Erythroblast (primary cell): ENCODE data around the gene DHX40.

Experiments used
- DNase-seq, 2 experiments: peaks; one replicate each; lab custom pipeline; 2025; lab: John Stamatoyannopoulos, UW
- GATA1 ChIP-seq: IDR thresholded peaks from 2 replicates; pipeline ENCODE4 v1.6.1; 2011; ENCODE audit warnings: low read depth, mild to moderate bottlenecking, control low read depth, low read length, moderate library complexity
- POLR2A ChIP-seq: IDR thresholded peaks from 2 replicates; pipeline ENCODE4 v1.6.1; 2011; ENCODE audit warnings: mild to moderate bottlenecking, low read length

Gene DHX40

DNA sequence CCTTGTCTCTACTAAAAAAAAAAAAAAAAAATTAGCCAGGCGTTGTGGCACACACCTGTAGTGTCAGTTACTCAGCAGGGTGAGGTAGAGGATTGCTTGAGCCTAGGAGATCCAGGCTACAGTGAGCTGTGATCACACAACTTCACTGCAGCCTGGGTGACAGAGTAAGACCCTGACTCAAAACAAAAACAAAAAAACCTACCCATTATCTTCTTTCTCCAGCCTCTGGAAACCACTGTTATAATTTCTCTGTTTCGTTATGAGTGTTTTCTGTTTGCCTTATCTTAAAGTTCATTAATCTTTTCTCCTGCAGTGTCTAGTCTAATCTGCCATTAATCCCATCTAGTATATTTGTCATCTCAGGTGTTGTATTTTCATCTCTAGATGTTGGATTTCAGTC is 35.7 kb downstream of the DHX40 start:
- TF ChIP-seq POLR2A (no peak), GATA1 (no peak)
- DNase-seq = no peak

GRCh38 chr17:59607061-59607460 is 41.7 kb downstream of the DHX40 start:
- no peak for TF ChIP-seq POLR2A
- TF ChIP-seq GATA1 = no peak
- no peak for DNase-seq

DNA sequence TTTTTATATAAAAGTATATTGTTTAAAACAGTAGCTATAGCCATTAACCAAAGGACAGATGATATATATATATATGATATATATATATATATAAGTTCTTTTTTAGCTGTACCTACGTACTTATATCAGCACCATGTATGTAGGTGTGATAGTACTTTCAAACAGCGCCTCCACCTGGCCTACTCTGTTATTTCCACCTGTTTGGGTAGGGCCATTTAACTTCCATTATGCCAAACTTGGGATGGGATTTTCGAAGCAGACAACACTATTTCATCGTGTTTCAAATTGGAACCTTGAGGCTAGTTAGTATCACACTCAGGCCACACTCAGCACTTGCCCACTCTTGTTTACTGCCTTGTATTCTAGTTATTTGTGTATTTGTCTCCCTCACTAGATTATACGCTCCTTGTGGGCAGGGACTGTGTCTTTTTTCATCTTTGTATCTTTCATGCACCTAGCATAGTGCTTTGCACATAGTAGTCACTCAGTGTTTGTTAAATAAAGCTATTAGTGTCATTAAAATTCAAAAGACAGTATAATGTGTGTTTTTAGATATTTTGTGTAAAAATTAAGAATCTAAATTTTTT is 42.5 kb downstream of the DHX40 start:
- peak; percentile 64 to 74 for DNase-seq
- no peak for TF ChIP-seq GATA1
- no peak for TF ChIP-seq POLR2A

- no peak for DNase-seq
- TF ChIP-seq GATA1 (no peak), POLR2A (no peak)
Measured at GRCh38 chr17:59611503-59611902, 46.1 kb downstream of the DHX40 start.

- peak; percentile 63 for TF ChIP-seq POLR2A
- TF ChIP-seq GATA1 = no peak
- peak; percentile 72 to 79 for DNase-seq
Measured at GRCh38 chr17:59616253-59616920, 51.0 kb downstream of the DHX40 start.

- peak in 1 of 2 experiments; percentile 67 for DNase-seq
- TF ChIP-seq GATA1 (no peak), POLR2A (no peak)
Measured at GRCh38 chr17:59617156-59617732, 51.8 kb downstream of the DHX40 start.

DNA sequence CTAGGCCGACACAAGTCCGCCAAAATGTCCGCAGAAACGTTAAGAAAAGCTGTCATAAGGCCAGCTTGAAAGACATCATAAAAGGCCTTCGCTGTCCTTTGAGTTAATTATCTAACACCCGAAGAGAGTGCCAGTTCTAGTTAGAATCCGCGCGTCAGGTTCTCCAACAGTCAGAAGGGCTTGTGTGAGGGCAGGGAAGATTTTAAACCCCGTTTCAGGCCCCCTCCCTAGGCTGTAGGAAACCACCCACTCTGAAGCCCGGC is 53.6 kb downstream of the DHX40 start:
- DNase-seq = no peak

GRCh38 chr17:59619298-59620063 is 54.1 kb downstream of the DHX40 start, which contains the start of gene CLTC:
Gene CLTC (plus strand): TSS chr17:59619895. CDS start chr17:59620132, 237 bp downstream.
- peak; percentile 99 for TF ChIP-seq POLR2A
- no peak for TF ChIP-seq GATA1
- peak; percentile 99 to 100 for DNase-seq

More for the DNA sequence above, 53.6 kb downstream of the DHX40 start:
- TF ChIP-seq POLR2A (no peak), GATA1 (no peak)

- no peak for DNase-seq
- TF ChIP-seq GATA1 (no peak), POLR2A (no peak)
Measured at GRCh38 chr17:59620064-59620359, 54.6 kb downstream of the DHX40 start.

GRCh38 chr17:59620518-59621259 is 55.3 kb downstream of the DHX40 start:
- TF ChIP-seq POLR2A (peak; percentile 34), GATA1 (no peak)
- DNase-seq = peak; percentile 83

DNA sequence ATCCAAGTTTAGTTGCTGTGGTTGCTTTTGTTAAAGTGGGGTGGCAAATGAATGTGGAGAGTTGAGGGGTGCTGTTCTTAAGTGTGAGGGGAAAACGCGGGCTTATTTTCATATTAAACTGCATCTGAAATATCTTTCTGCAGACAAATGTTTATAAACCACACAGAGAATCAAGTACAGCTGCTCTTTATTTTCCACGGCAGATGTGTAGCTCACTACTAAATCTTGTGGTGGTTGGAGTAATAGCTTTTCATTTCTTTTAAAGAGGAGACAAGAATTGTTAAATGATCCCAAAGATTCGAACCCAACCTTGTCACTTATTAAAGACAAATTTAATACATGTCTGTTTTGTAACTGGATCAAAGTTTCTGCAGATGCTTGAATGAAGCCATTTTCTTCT is 56.4 kb downstream of the DHX40 start:
- TF ChIP-seq POLR2A (no peak), GATA1 (no peak)
- peak in 1 of 2 experiments; percentile 53 for DNase-seq

DNA sequence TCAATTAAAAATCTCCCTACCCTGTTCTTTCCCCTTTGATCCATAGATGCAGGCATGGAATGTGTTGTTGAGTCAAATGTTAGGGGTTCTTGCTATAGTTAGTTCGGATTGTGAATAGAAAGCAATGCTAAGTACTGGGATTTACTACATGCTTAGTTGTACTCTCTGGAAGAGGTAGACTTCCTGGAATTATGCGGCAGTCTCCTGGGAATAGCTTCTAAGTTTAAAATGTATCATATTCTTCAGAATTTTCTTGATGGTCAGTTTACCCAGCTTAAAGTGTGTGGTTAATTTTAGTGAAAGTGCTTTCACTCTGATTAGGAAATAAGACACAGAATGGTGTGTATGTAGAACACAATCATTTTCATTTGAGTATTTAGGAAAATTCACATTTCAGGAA is 57.7 kb downstream of the DHX40 start:
- TF ChIP-seq GATA1 (no peak), POLR2A (no peak)
- DNase-seq = no peak

DNA sequence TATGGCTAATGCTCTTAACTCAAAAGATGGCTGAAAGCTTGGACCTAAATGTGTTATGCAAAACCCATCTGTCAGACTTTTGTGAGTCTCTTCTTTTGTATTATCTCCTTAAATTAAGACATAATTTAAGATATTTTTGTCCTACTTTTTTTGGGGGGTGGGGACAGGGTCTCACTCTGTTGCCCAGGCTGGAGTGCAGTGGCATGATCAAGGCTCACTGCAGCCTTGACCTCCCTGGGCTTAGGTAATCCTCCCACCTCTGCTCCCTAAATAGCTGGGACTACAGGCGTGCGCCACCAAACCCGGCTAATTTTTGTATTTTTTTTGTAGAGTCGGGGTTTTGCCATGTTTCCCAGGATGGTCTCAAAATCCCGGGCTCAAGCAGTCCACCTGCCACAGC is 61.3 kb downstream of the DHX40 start:
- TF ChIP-seq GATA1 (no peak), POLR2A (no peak)
- DNase-seq = no peak

- no peak for DNase-seq
- TF ChIP-seq GATA1 (no peak), POLR2A (no peak)
Measured at GRCh38 chr17:59627274-59627673, 61.9 kb downstream of the DHX40 start.
